GM21515 (cell line): ENCODE measurements around the gene TRMT2A.
"Not testable (repeated sequence)": the region's sequence is repeated elsewhere in the genome, so short reads cannot be mapped to it uniquely, and the experiment has no call there.

Experiments
- ATAC-seq: cut with Tn5 transposase; IDR thresholded peaks from one replicate; pipeline ENCODE4 v1.9.1; 2021; ENCODE audit not compliant: unreplicated experiment

Gene TRMT2A

DNA sequence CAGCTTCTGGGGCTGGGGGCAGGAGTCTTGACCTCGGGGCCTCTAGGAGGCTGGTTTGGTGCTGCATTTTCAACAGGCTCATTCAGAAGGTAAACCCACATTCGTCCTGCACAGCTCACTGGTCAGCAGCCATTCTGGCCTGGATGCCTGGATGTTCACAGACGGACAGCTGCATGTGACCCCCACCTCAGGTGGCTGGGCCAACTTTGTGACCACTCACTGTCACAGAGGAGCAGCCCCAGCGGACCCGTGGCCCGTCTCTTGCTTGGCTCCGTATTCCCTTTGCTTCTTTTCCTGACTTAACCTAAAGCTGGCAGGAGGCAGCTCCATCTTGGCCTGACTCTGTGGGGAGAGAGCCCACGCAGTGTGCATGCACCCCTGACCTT, 28.8 kb downstream of the TRMT2A start:
- ATAC-seq = no peak

DNA sequence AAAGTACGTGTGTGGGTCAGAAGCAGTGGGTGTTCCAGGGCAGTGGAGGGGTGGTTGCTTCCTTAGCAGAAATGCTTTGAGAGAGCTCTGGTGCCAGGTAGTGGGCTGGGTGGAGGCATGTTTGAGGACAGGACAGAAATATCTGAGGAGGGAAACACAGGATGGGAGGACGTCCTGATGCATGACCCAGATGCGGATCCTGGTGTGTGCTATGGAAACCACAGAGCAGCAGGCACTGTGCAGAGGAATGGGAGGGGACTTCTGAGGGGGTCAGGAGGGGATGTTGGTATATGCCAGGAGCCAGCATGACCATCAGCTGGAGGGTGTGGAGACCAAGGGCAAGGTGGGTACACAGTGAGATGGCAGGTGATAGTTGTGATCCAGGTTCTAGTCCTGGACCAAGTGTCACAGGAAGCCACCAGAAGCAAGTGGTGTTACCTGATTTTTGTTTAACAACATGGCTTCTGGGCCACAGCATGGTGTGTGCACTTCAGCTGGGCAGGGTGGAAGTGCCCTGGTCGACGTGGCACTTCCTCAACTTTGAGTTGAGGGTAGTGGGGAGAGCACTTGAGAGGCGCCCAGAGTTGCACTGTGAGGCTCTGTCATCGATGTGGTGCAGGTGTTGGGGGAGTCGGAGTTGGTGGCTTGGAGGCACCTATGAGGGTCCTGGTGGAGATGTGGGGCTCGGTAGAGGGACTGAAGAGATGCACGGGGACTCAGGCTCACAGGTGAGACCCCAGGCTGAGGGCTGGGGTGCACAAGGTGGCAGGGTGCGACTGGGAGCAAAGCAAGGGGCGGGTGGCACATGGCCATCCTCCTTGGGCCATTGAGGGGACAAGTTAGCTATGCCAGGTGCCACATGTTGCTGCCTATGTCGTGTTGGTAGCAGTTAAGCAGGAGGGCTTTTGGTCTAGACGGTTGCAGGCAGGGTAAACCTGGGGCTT, 29.4 kb downstream of the TRMT2A start:
- ATAC-seq = no peak

DNA sequence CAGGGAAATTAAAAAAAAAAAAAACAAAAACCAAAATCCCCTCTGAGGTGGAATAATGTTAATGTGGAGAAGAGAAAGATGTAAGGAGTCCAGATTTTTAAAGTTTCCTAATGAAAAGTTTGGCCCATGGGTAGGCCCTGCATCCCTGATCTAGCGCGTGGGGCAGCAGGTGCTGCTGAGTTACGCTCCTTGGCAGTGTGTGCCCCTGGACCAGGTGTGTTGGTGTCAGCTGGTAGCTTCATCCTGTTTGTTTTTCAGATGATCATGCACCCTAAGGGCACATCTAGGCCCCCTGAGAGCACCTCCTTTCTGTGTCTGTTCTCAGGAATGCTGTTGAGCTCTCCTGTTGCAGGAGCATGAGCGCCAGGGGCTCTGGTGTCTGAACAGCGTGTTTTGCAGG, 30.3 kb downstream of the TRMT2A start:
- ATAC-seq = no peak

DNA sequence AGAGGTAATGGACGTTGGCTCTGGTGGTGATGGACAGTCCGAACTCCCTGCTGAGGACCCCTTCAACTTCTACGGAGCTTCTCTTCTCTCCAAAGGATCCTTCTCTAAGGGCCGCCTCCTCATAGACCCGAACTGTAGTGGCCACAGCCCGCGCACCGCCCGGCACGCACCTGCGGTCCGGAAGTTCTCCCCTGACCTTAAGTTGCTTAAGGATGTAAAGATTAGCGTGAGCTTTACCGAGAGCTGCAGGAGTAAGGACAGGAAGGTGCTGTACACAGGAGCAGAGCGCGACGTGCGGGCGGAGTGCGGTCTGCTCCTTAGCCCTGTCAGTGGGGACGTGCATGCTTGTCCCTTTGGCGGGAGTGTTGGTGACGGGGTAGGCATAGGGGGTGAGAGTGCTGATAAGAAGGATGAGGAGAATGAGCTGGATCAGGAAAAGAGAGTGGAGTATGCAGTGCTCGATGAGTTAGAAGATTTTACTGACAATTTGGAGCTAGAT, 30.9 kb downstream of the TRMT2A start:
- ATAC-seq = no peak

DNA sequence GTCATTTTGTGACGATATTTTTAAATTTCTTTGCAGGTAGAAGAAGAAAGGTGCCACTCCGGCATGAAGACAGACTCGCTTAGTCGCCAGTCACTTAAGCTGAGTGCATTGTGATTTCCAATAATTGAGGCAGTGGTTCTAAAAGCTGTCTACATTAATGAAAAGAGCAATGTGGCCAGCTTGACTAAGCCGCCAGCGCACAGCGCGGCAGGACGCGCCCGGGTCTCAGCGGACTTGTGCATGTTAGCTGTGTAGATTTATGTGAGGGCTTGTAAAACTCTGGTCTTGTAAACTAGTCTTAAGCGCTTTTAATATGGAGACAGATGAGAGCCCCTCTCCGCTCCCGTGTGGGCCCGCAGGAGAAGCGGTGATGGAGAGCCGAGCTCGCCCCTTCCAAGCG, 31.4 kb downstream of the TRMT2A start:
- no peak for ATAC-seq

DNA sequence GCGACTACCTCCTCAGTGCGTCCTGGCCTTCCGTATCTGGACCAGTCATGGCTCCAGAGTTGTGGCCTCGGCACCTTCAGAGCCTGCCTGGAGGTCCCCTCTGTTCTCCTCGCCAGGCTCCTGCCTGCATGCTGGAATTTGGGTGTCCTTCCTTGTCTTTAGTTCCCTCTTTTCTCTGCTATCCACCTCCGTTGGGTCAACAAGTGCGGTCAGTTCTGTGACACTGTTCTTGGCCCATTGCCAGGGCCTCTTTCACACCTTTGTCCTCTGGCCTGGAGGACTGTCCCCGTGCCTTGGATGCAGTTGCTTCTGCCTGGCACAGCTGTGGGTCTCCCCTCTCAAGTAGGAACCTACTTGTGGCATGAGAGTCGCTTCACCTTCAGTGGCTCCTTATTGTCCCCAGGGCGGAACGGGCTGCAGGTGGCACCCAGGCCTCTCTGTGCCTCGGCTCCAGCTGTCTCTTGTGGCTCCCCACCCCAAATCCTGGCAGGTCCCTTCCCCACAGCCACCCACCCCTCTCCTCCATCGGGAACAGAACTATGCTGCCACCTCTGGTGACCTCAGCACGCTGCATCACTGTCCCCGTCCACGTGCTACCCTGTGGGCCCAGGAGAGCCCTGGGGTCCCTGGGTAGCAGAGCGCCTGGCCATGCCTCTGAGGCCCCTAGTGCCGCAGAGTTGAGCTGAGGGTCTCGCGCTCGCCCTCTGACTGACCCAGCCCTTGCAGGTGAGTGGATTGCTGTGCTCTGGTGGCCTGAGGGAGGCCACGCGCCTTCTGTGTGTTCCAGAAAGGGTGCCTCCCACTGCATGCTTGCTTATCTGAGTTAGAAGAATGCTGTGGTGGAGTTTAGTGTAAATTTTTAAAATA, 32.2 kb downstream of the TRMT2A start:
- no peak for ATAC-seq

DNA sequence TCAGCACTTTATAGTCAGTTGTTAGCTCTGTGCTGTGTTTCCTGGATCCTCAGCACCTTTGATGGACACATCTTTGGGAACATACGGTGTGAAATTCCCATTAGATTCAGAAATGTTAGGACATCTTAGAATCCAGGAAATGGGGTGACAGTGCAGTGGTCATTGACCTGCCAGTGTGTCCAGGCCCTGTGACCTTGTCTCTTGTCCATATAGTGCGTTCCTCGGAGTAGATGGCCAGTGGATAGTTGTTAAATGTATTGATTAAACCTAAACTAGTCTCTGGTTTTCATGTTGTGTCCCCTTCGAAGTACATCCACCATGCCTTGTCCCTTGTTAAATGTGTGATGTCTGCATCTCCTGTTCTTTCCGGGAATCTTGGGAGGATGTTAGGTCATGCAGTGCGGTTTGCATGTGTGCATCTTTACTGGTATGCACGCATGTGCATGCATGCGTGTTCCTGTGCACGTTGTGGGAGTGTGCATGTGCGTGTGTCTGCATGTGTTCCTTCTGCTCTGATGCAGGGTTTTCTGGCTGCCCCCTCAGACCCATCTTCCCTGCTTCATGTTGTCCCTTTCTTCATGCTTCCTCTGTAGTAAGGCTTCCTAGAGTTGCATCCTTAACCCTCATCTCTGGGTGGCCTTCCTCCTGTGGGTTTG, 33.0 kb downstream of the TRMT2A start:
- ATAC-seq = no peak

DNA sequence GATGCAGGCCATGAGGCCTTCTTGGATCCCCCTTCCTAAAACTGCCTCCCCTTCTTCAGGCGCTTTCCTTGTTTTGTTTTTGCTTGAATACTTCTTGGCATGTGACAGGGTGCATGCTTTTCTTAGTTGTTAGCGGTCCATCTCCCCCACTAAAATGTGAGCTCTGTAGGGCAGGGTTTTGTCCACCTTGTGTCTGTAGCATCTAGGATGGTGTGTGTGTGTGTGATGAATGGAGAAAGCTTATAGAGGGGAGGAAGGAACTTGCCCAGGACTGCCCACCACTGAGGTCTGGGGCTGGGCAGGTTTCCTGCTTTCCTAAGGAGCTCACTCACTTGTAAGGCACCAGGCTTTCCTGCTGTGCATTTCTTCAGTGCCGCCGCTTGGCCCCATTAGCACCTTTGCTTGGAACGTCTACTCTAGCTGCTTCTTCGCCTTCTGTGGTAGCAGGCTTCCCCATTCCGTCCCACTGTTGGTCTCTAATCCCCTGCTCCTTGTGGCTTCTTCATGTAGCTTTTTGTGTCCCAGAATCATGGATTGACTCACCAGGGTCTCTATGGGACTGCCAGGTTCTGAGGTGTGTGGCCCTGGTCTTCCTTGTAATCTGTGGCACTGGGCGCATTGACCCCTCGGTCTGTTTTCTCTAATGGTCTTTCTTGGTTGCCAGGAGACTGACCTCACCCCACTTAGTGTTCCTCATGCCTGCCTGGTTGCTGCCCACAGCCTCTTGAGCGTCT, 33.7 kb downstream of the TRMT2A start:
- no peak for ATAC-seq

DNA sequence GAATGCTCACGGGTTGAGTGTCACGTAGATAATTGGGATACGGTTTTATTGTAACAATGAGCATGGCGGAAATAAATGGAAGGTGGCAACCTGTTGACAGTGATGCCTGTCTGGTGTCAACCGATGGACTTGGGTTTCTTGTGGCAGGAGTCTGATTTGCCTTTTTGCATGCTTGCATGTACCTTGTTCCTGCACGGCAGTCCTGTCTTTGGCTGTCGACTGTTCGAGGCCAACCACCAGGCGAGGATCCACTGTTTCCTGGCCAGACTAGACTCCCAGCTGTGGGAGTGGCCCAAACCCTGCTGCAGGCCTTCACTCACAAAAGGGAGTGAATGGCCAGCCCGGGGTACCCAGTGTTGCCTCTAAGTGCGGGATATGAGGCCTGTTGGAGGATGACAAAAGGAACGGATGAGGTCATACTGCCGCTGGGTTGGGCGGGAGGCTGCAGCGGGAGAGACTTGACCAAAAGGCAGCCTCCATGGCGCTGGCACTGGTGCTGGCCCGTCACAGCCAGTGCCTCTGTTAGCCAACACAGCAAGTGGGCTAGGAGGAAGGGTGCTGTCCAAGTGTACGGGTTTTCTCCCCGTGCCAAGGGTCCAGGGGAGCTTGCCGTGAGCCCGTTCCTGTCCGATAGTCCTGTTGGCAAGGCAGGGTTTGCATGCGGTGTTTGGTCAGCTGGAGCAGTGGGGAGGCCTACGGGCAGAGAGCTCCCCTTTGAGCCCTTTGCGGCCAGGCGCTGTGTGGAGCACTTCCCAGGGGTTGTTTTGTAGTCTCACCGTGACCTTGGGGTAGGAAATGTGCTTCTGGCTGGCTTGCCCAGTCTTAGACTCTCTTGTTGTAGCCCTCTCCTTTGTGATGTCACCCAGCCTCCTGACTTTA, 36.0 kb downstream of the TRMT2A start:
- ATAC-seq = peak; percentile 2

DNA sequence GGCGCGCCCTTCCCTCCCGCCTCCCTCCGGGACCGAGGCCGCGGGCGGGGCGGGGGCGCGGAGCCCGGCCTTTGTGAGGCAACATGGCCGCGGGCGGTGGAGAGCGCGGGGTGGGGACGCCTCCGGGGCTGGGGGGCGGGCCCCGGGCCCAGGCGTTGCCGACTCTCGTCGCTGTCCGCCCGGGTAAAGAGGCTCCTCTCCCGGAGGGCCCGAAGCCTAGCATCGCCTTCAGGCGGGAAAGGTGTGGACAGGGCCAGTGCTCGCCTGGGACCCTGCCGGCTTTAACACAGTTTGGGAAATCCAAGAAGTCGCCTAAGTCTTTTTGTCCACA, 36.6 kb downstream of the TRMT2A start:
- peak; percentile 54 for ATAC-seq

DNA sequence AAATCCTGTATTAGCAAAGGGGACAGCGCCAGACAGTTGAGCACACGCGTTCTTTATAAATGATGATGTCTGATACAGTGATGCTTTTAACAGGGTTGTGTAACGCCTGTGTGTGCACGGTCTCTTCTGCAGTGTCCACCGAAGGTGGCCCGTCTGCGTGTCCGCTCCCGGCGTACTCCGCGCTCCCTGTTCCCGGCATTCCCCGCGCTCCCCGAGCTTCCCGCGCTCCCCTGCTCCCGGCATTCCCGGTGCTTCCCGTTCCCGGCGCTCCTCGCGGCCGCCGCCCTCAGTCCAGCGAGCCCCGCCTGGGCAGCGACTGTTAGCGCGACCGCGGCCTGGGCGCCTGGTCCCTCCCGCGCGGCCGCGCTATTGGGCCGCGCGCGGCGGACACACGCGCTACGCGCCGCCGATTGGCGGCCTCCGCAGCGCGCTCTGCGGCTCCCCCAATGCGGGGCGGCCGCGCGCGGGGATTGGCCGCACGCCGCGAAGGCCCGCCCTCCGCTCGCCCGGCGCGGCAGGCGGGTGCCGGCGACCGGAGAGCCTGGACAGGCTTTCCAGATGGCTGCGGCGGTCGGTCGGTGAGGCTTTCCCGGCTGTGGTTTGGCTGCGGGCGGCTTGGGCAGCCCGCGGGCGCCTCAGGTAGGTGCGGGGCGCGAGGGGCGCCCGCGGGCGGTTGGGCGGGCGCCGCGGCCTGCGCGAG, 37.1 kb downstream of the TRMT2A start, which contains the start of gene DGCR8:
Gene DGCR8 (plus strand): TSS at position 497 of the 700 bp plus-strand sequence. CDS start 5,723 bp downstream, outside the sequence.
- ATAC-seq = peak; percentile 73

DNA sequence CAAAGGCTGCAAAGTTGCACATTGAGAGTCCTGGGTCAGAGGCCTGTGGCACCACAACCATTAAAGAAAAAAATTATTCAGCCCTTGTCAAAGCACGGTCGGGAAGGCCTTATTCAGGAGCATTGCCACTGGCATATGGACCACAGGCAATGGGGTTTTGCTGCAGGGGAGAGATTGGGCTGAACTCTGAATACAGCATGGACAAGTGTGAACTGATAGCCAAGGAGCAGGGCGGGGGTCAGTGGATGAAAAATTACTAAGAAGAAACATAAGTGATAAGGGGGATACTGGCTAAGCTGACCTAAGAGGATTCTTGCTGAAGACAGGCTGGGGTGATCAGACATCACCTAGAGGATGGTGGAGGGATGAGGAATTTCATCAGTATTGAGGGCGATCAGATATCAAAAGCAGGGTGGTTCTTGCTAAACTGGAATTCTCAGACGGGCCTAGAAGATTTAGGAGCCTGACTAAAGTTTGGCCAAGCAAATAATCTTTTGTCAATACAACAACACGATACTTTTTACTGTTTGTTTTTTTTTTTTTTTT, 40.3 kb downstream of the TRMT2A start:
- ATAC-seq = no peak

DNA sequence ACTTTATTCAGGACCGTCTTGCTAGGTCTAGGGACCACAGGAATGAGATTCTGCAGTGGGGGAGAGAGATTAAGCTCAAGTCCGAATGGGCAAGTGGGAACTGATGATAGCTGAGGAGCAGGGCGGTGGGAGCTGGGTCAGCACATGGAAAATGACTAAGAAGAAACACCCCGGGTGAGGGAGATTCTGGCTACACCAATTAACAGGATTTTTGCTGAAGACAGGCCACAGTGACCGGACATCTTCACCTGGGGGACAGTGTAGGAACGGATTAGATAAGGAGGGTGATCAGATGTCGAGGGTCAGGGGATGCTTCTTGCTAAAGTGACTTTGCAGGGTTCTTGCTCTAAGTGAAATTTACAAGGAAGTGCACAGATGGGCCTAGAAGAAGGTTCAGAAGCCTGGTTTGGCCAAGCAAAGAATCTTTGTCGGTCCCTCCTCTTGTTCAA, 45.5 kb downstream of the TRMT2A start:
- no peak for ATAC-seq

DNA sequence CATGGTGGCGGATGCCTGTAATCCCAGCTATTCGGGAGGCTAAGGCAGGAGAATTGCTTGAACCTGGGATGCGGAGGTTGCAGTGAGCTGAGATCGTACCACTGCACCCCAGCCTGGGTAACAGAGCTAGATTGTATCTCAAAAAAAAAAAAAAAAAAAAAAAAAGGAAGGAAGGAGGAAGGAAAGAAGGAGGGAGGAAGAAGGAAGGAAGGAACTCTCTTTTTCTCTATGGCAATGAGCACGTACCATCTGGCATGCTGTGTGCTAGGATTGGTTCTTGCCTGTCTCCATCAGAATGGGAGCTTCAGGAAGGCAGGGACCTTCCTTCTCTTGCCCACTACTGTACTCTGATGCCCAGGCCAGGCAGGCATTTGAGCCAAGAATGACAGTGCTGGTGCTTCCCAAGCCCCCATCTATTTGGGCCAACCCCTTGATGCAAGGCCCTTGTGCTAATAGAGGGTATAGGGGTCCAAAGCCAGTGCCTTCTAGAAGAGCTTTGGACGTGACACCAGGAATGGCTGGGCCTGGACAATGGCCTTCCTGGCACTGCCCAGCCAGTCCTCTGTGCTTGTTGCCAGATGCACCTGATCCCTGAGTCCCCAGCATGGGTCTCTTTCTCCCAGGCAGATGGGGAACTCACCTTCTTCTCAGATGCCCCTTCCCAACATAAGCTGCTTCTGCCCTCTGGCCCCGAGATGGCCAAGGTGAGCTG, 47.5 kb downstream of the TRMT2A start:
- ATAC-seq = no peak

DNA sequence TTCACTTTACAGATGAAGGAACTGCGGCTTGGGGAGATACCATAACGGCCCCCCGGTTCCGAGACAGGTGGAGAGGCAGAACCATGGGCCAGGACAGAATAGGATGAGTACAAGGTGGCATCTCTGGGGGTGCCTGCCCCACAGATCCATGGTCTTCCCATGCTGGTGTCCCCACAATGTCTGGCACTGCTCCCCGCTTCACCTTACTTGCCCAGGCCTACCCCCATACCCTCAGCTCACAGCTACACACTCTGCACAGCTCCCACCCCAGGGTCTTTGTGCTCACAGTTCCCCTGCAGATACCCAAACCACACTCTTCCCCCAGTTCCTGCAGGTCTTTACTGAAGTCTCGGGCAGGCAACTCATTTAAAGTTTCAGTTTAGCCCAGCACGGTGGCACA, 48.4 kb downstream of the TRMT2A start:
- no peak for ATAC-seq

DNA sequence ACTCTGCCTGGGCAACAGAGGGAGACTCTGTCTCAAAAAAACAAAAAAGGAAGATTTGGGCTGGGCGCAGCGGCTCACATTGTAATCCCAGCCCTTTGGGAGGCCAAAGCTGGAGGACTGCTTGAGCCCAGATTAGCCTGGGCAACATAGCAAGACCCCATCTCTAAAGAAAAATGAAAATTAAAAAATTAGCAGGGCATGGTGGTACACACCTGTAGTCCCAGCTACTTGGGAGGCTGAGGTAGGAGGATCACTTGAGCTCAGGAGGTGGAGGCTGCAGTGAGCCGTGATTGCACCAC, 49.7 kb downstream of the TRMT2A start:
- not testable (repeated sequence) for ATAC-seq

DNA sequence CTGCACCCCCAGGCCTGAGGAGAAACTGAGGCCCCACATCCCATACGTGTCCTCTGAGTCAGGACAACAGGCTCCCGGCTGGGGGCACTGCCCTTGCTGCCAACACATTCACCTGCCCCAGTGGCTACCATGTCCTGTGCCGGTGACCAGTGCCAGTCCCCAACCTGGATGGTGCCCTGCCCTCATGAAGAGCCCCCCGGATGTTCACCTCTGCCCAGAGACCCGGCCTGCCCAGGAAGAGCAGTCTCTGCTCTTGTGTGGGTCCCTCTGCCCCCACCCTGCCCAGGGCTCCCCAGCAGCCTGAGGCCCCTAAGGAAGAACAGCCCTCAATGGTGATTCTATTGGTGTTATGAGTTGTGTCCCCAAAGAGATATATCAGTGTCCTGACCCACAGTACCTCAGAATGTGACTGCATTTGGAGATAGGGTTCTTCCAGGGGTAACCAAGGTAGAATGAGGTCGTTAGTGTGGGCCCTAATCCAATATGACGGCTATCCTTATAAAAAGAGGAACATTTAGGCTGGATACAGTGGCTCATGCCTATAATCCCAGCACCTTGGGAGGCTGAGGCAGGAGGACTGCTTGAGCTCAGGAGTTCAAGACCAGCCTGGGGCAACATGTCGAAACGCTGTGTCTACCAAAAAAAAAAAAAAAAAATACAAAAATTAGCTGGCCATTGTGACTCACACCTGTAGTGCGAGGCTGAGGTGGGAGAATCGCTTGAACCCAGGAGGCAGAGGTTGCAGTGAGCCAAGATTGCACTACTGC, 50.2 kb downstream of the TRMT2A start:
- no peak for ATAC-seq
